Transverse colon (tissue), 3 donors: ENCODE data around the gene TBL1X.

ENCODE experiments used
- EP300 ChIP-seq: sonication (generic); formaldehyde crosslinking; IDR thresholded peaks from one replicate; pipeline ENCODE4 v1.6.1; 2017; ENCODE audit warnings: antibody characterized with exemption, low read depth
- POLR2A ChIP-seq: fragments of 450-650 bp; IDR thresholded peaks from one replicate; pipeline ENCODE4 v1.6.1; 2016; ENCODE audit warnings: antibody characterized with exemption, mild to moderate bottlenecking, moderate library complexity
- TF ChIP-seq, protein P1 (sequence below), 5 experiments: fragments of 200-600 bp in 3 of 5; fragments of 450-650 bp in 2 of 5; sonication (generic) in 3 of 5; IDR thresholded peaks; 1 replicate in 2 of 5; 2 replicates in 3 of 5; pipeline ENCODE4 v1.5.1; 2016 to 2017; ENCODE audit warnings: antibody characterized with exemption in 5 of 5, inconsistent platforms in 3 of 5, mild to moderate bottlenecking in 2 of 5, moderate library complexity in 1 of 5

DNA sequence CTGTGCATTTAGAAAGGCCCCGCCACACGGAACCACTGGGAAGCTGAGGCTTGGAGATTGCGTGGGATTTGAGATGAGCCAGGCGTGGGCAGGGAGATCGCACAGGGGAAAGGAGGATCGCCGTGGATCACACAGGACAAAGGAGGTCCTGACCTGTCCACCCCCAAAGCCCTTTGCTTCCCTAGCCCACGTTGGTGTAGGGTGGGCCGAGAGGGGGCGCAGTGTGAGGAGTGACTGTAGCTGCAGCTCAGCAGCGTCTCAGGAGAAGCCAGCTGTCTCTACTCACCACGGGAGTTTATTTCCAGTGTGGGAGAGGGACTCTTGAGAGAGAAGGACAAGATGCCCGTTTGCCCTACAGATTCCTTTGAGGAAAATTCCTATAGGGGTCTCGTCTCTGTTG, 62.1 kb downstream of the TBL1X start:
- no peak for TF ChIP-seq EP300
- no peak for TF ChIP-seq POLR2A
- TF ChIP-seq, protein P1, sequence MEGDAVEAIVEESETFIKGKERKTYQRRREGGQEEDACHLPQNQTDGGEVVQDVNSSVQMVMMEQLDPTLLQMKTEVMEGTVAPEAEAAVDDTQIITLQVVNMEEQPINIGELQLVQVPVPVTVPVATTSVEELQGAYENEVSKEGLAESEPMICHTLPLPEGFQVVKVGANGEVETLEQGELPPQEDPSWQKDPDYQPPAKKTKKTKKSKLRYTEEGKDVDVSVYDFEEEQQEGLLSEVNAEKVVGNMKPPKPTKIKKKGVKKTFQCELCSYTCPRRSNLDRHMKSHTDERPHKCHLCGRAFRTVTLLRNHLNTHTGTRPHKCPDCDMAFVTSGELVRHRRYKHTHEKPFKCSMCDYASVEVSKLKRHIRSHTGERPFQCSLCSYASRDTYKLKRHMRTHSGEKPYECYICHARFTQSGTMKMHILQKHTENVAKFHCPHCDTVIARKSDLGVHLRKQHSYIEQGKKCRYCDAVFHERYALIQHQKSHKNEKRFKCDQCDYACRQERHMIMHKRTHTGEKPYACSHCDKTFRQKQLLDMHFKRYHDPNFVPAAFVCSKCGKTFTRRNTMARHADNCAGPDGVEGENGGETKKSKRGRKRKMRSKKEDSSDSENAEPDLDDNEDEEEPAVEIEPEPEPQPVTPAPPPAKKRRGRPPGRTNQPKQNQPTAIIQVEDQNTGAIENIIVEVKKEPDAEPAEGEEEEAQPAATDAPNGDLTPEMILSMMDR (IDR thresholded peaks at IDR 0.05) = no peak
